Fibroblast of lung (primary cell): ENCODE results near the gene NFIC. TPM values are rescaled to one million over a fixed set of nuclear protein-coding genes. Genes with fewer than 3 reads are reported as not detected.

Source experiments
- DNase-seq, 2 donors: peaks; one replicate each; pipeline versions ENCODE4 v3.0.0 to v3.0.0-alpha.2; 2010; ENCODE audit warnings: low read depth in 2 of 2
- H2AFZ ChIP-seq: 2 replicates; pipeline ENCODE4 v1.5.1; 2012; ENCODE audit warnings: low read length, control low read depth, inconsistent platforms
- H3K27ac ChIP-seq: 2 replicates; pipeline ENCODE4 v1.5.1; 2011; ENCODE audit warnings: low read length, control low read depth; ENCODE audit not compliant: insufficient read depth
- H3K27me3 ChIP-seq: 2 replicates; pipeline ENCODE4 v1.5.1; 2011; ENCODE audit warnings: mild to moderate bottlenecking, low read length; ENCODE audit not compliant: control insufficient read depth, insufficient read depth
- H3K36me3 ChIP-seq: 2 replicates; pipeline ENCODE4 v1.5.1; 2011; ENCODE audit warnings: low read length; ENCODE audit not compliant: control insufficient read depth, insufficient read depth
- H3K4me1 ChIP-seq: 2 replicates; pipeline ENCODE4 v1.5.1; 2011; ENCODE audit warnings: low read length; ENCODE audit not compliant: control insufficient read depth, insufficient read depth; ENCODE audit errors: extremely low read depth
- H3K4me2 ChIP-seq: 2 replicates; pipeline ENCODE4 v1.5.1; 2011; ENCODE audit warnings: low read length, control low read depth; ENCODE audit not compliant: insufficient read depth; ENCODE audit errors: extremely low read depth
- H3K4me3 ChIP-seq, 4 experiments: fragments of 200-600 bp in 1 of 4; sonication (generic) in 1 of 4; replicated peaks in 1 of 4; 2 replicates each; pipeline ENCODE4 v1.5.1; 2011 to 2016; ENCODE audit warnings: low read length in 4 of 4, low read depth in 3 of 4, mild to moderate bottlenecking in 3 of 4, control low read depth in 2 of 4, inconsistent platforms in 1 of 4, mixed read lengths in 1 of 4; ENCODE audit not compliant: insufficient read depth in 1 of 4; ENCODE audit errors: control extremely low read depth in 1 of 4
- H3K79me2 ChIP-seq: 2 replicates; pipeline ENCODE4 v1.5.1; 2012; ENCODE audit warnings: mild to moderate bottlenecking, low read length, inconsistent platforms; ENCODE audit not compliant: control insufficient read depth, insufficient read depth
- H3K9ac ChIP-seq: 2 replicates; pipeline ENCODE4 v1.5.1; 2011; ENCODE audit warnings: mild to moderate bottlenecking, low read length, control low read depth; ENCODE audit not compliant: insufficient read depth
- H3K9me3 ChIP-seq: 2 replicates; pipeline ENCODE4 v1.5.1; 2012; ENCODE audit warnings: low read depth, low read length; ENCODE audit not compliant: control insufficient read depth, insufficient read depth
- H4K20me1 ChIP-seq: 2 replicates; pipeline ENCODE4 v1.5.1; 2011; ENCODE audit warnings: low read length; ENCODE audit not compliant: control insufficient read depth, insufficient read depth; ENCODE audit errors: extremely low read depth
- CTCF ChIP-seq, 2 donors: IDR thresholded peaks in 1 of 2; conservative IDR thresholded peaks in 1 of 2; 1 replicate in 1 of 2; 2 replicates in 1 of 2; pipeline ENCODE4 v1.5.1; 2011 to 2012; ENCODE audit warnings: low read length in 2 of 2, control low read depth in 1 of 2, inconsistent platforms in 1 of 2, low read depth in 1 of 2, mild to moderate bottlenecking in 1 of 2
- EZH2 ChIP-seq: IDR thresholded peaks from 2 replicates; pipeline ENCODE4 v1.5.1; 2012; ENCODE audit warnings: low read length, control low read depth, mild to moderate bottlenecking; ENCODE audit errors: missing control alignments
- polyA plus RNA-seq, 2 donors: library from polyadenylated mRNA; depleted of rRNA in 1 of 2; stranded (reverse) in 1 of 2; unstranded in 1 of 2; fragments of >200 nt; gene quantifications; 2 replicates each; pipeline ENCODE4 v1.2.1, GENCODE V29; 2011 to 2012; ENCODE audit warnings: missing spikeins in 1 of 2
- total RNA-seq: library from RNA; depleted of rRNA; stranded (reverse); fragments of >200 nt; gene quantifications from 2 replicates; pipeline ENCODE4 v1.2.1, GENCODE V29; 2014

NFIC gene
- total and polyA plus RNA-seq, 2 donors (not counting 1 experiment from before 2014, with no cell fraction given), result 7.9 to 66.4 TPM

- H3K9me3 ChIP-seq, result no peaks in the 10 kb centered on the region
- H3K4me3 ChIP-seq, result no peak overlapping the region
- H3K27ac ChIP-seq, result no peak overlapping the region
- H3K4me1 ChIP-seq, result peaks cover 3% of the 10 kb centered on the region
- H3K9ac ChIP-seq, result no peak overlapping the region
- H4K20me1 ChIP-seq, result no peaks in the 10 kb centered on the region
- no peaks in the 10 kb centered on the region for H3K79me2 ChIP-seq
- DNase-seq, result no peak
- no peak for TF ChIP-seq EZH2
- no peak for TF ChIP-seq CTCF (conservative IDR thresholded peaks at IDR 0.05 in 1 of 2, IDR thresholded peaks at IDR 0.05 in 1 of 2; ENCODE audit: low read depth in 1 of 2, low read length in 2 of 2)
- no peaks in the 10 kb centered on the region for H3K27me3 ChIP-seq
- no peak overlapping the region for H2AFZ ChIP-seq
- no peak overlapping the region for H3K4me2 ChIP-seq
- H3K36me3 ChIP-seq, result peaks cover 2% of the 10 kb centered on the region
These were observed 101.8 kb downstream of the NFIC start for GRCh38 chr19:3468211-3468610.

GRCh38 chr19:3469638-3470499, 103.5 kb downstream of the NFIC start:
- no peak overlapping the region for H3K4me3 ChIP-seq
- TF ChIP-seq CTCF (conservative IDR thresholded peaks at IDR 0.05 in 1 of 2, IDR thresholded peaks at IDR 0.05 in 1 of 2; ENCODE audit: low read depth in 1 of 2, low read length in 2 of 2) (peak in 1 of 2 donors; percentile 12), EZH2 (no peak)
- H3K9ac ChIP-seq, result no peak overlapping the region
- H3K36me3 ChIP-seq, result peaks cover 2% of the 10 kb centered on the region
- H4K20me1 ChIP-seq, result no peaks in the 10 kb centered on the region
- H3K27me3 ChIP-seq, result no peaks in the 10 kb centered on the region
- no peak overlapping the region for H2AFZ ChIP-seq
- H3K4me2 ChIP-seq, result no peak overlapping the region
- no peaks in the 10 kb centered on the region for H3K9me3 ChIP-seq
- no peaks in the 10 kb centered on the region for H3K79me2 ChIP-seq
- H3K4me1 ChIP-seq, result peaks cover 3% of the 10 kb centered on the region
- no peak for DNase-seq
- H3K27ac ChIP-seq, result no peak overlapping the region

- no peak for TF ChIP-seq EZH2
- no peak for TF ChIP-seq CTCF (conservative IDR thresholded peaks at IDR 0.05 in 1 of 2, IDR thresholded peaks at IDR 0.05 in 1 of 2; ENCODE audit: low read depth in 1 of 2, low read length in 2 of 2)
- no peak for DNase-seq
These were observed 104.2 kb downstream of the NFIC start for GRCh38 chr19:3470500-3471128.

More at GRCh38 chr19:3470500-3471128, 104.2 kb downstream of the NFIC start:
- Histone ChIP-seq H3K79me2 (no peaks in the 10 kb centered on the region), H3K4me1 (peaks cover 3% of the 10 kb centered on the region), H3K36me3 (no peaks in the 10 kb centered on the region), H3K9ac (no peak overlapping the region), H4K20me1 (no peaks in the 10 kb centered on the region), H3K27me3 (no peaks in the 10 kb centered on the region), H2AFZ (no peak overlapping the region), H3K4me3 (no peak overlapping the region), H3K27ac (no peak overlapping the region), H3K9me3 (no peaks in the 10 kb centered on the region), H3K4me2 (no peak overlapping the region)
